ENCODE results near the gene TENT4A.
"Not testable (repeated sequence)": the region's sequence is repeated elsewhere in the genome, so short reads cannot be mapped to it uniquely, and the experiment has no call there.

The TENT4A gene

DNA sequence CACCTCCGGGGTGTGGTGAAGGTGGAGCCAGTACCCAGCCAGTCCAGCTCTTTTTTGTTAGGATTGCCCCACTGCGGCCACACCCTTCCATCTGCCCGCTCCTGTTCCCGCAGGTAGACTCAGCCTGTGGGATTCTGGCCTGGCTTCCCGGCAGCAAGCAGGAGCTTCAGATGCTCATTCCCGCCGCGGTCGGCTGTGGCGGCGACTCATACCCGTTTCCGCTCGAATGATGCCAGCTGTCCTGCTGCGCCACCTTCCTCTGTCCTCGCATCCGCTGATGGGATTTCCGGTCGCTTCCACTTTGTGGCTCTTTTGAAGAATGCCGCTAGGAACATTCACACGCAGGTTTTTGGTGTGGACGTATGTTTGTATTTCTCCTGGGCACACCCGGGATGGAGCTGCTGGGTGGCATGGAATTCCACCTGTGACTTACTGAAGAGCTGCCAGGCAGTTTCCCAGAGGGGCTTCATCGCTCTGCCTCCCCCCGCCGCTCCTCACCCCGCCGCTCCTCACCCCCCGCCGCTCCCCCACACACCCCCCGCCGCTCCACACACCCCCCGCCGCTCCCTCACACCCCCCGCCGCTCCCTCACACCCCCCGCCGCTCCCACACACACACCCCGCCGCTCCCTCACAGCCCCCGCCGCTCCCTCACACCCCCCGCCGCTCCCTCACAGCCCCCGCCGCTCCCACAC is 60.3 kb downstream of the TENT4A start:
- Histone ChIP-seq H3K4me2 (ENCODE audit: low read length) (no peak overlapping the region), H3K4ac (ENCODE audit: low read depth, low read length) (no peak overlapping the region), H2BK120ac (ENCODE audit: low read depth, low read length) (no peak overlapping the region), H3K79me2 (ENCODE audit: control insufficient read depth, insufficient read depth, low read length) (no peaks in the 10 kb centered on the region), H3K36me3 (ENCODE audit: control insufficient read depth, insufficient read depth, low read length) (no peaks in the 10 kb centered on the region), H4K5ac (ENCODE audit: low read length) (no peak overlapping the region), H3K56ac (ENCODE audit: low read length) (no peak overlapping the region), H3K18ac (ENCODE audit: low read length) (no peak overlapping the region), H2BK5ac (ENCODE audit: low read length) (no peak overlapping the region), H3K4me3 (ENCODE audit: low read length) (no peak overlapping the region), H2AK5ac (ENCODE audit: low read length) (no peak overlapping the region), H3K9ac (ENCODE audit: low read length) (no peak overlapping the region), H3K79me1 (ENCODE audit: low read length) (no peaks in the 10 kb centered on the region), H4K8ac (ENCODE audit: low read depth, low read length) (no peak overlapping the region), H3K27me3 (ENCODE audit: insufficient read depth, low read length, poor library complexity) (no peaks in the 10 kb centered on the region), H2BK15ac (replicated peaks; ENCODE audit: low read depth) (no peak overlapping the region), H3K23ac (ENCODE audit: low read length) (no peak overlapping the region), H3K4me1 (ENCODE audit: control insufficient read depth, low read depth, low read length) (no peaks in the 10 kb centered on the region), H3K27ac (ENCODE audit: low read depth, low read length) (no peak overlapping the region)
- WGBS (ENCODE audit: extremely low coverage, insufficient coverage, low lambda C conversion rate): no CpG with 5 or more reads among the region's 46 CpGs
- DNase-seq: no peak

DNA sequence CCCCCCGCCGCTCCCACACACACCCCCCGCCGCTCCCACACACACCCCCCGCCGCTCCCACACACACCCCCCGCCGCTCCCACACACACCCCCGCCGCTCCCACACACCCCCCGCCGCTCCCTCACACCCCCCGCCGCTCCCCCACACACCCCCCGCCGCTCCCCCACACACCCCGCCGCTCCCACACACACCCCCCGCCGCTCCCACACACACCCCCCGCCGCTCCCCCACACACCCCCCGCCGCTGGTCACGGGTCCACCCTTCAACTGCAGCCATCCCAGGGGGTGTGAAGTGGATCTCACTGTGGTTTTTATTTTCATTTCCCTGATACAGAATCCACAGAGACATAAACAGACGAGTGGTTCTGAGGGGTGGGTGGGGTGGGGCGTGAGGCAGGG is 61.0 kb downstream of the TENT4A start:
- not testable (repeated sequence) for DNase-seq

GRCh38 chr5:6774721-6775204 is 61.5 kb downstream of the TENT4A start:
- Histone ChIP-seq H3K18ac (ENCODE audit: low read length) (no peak overlapping the region), H3K56ac (ENCODE audit: low read length) (no peak overlapping the region), H3K4me3 (ENCODE audit: low read length) (no peak overlapping the region), H3K36me3 (ENCODE audit: control insufficient read depth, insufficient read depth, low read length) (no peaks in the 10 kb centered on the region), H2BK5ac (ENCODE audit: low read length) (no peak overlapping the region), H4K8ac (ENCODE audit: low read depth, low read length) (no peak overlapping the region), H3K4me2 (ENCODE audit: low read length) (no peak overlapping the region), H3K79me1 (ENCODE audit: low read length) (no peaks in the 10 kb centered on the region), H2BK15ac (replicated peaks; ENCODE audit: low read depth) (no peak overlapping the region), H2AK5ac (ENCODE audit: low read length) (no peak overlapping the region), H3K9ac (ENCODE audit: low read length) (no peak overlapping the region), H3K79me2 (ENCODE audit: control insufficient read depth, insufficient read depth, low read length) (no peaks in the 10 kb centered on the region), H3K23ac (ENCODE audit: low read length) (no peak overlapping the region), H2BK120ac (ENCODE audit: low read depth, low read length) (no peak overlapping the region), H4K5ac (ENCODE audit: low read length) (no peak overlapping the region), H3K27ac (ENCODE audit: low read depth, low read length) (no peak overlapping the region), H3K4ac (ENCODE audit: low read depth, low read length) (no peak overlapping the region), H3K27me3 (ENCODE audit: insufficient read depth, low read length, poor library complexity) (no peaks in the 10 kb centered on the region), H3K4me1 (ENCODE audit: control insufficient read depth, low read depth, low read length) (no peaks in the 10 kb centered on the region)
- no CpG with 5 or more reads among the region's 15 CpGs for WGBS (ENCODE audit: extremely low coverage, insufficient coverage, low lambda C conversion rate)
- no peak for DNase-seq

More for the DNA sequence above, 61.0 kb downstream of the TENT4A start:
- H4K8ac ChIP-seq (ENCODE audit: low read depth, low read length); H3K79me1 ChIP-seq (ENCODE audit: low read length); H4K5ac ChIP-seq (ENCODE audit: low read length); H2BK5ac ChIP-seq (ENCODE audit: low read length); H3K4me2 ChIP-seq (ENCODE audit: low read length); H3K56ac ChIP-seq (ENCODE audit: low read length); H3K4me3 ChIP-seq (ENCODE audit: low read length); H3K23ac ChIP-seq (ENCODE audit: low read length); H3K79me2 ChIP-seq (ENCODE audit: control insufficient read depth, insufficient read depth, low read length); H3K4me1 ChIP-seq (ENCODE audit: control insufficient read depth, low read depth, low read length); H3K36me3 ChIP-seq (ENCODE audit: control insufficient read depth, insufficient read depth, low read length); H3K27me3 ChIP-seq (ENCODE audit: insufficient read depth, low read length, poor library complexity); H2AK5ac ChIP-seq (ENCODE audit: low read length); H3K4ac ChIP-seq (ENCODE audit: low read depth, low read length); H3K18ac ChIP-seq (ENCODE audit: low read length); H3K9ac ChIP-seq (ENCODE audit: low read length); H3K27ac ChIP-seq (ENCODE audit: low read depth, low read length); H2BK120ac ChIP-seq (ENCODE audit: low read depth, low read length); H2BK15ac ChIP-seq (replicated peaks; ENCODE audit: low read depth): not testable (repeated sequence)
- no CpG with 5 or more reads among the region's 27 CpGs for WGBS (ENCODE audit: extremely low coverage, insufficient coverage, low lambda C conversion rate)

- H2BK5ac ChIP-seq (ENCODE audit: low read length): no peak overlapping the region
- no peak overlapping the region for H3K27ac ChIP-seq (ENCODE audit: low read depth, low read length)
- no peak overlapping the region for H4K8ac ChIP-seq (ENCODE audit: low read depth, low read length)
- no peaks in the 10 kb centered on the region for H3K27me3 ChIP-seq (ENCODE audit: insufficient read depth, low read length, poor library complexity)
- no peak overlapping the region for H2AK5ac ChIP-seq (ENCODE audit: low read length)
- no peak overlapping the region for H3K9ac ChIP-seq (ENCODE audit: low read length)
- H3K56ac ChIP-seq (ENCODE audit: low read length): no peak overlapping the region
- no peak for DNase-seq
- no peaks in the 10 kb centered on the region for H3K79me2 ChIP-seq (ENCODE audit: control insufficient read depth, insufficient read depth, low read length)
- H3K36me3 ChIP-seq (ENCODE audit: control insufficient read depth, insufficient read depth, low read length): no peaks in the 10 kb centered on the region
- H3K18ac ChIP-seq (ENCODE audit: low read length): no peak overlapping the region
- H3K4me1 ChIP-seq (ENCODE audit: control insufficient read depth, low read depth, low read length): no peaks in the 10 kb centered on the region
- H4K5ac ChIP-seq (ENCODE audit: low read length): no peak overlapping the region
- no peak overlapping the region for H2BK120ac ChIP-seq (ENCODE audit: low read depth, low read length)
- H2BK15ac ChIP-seq (replicated peaks; ENCODE audit: low read depth): no peak overlapping the region
- H3K23ac ChIP-seq (ENCODE audit: low read length): no peak overlapping the region
- no peak overlapping the region for H3K4ac ChIP-seq (ENCODE audit: low read depth, low read length)
- no peak overlapping the region for H3K4me2 ChIP-seq (ENCODE audit: low read length)
- H3K4me3 ChIP-seq (ENCODE audit: low read length): no peak overlapping the region
- WGBS (ENCODE audit: extremely low coverage, insufficient coverage, low lambda C conversion rate): no CpG with 5 or more reads among the region's 17 CpGs
- H3K79me1 ChIP-seq (ENCODE audit: low read length): no peaks in the 10 kb centered on the region
Observed at GRCh38 chr5:6775571-6775970, 62.3 kb downstream of the TENT4A start.

DNA sequence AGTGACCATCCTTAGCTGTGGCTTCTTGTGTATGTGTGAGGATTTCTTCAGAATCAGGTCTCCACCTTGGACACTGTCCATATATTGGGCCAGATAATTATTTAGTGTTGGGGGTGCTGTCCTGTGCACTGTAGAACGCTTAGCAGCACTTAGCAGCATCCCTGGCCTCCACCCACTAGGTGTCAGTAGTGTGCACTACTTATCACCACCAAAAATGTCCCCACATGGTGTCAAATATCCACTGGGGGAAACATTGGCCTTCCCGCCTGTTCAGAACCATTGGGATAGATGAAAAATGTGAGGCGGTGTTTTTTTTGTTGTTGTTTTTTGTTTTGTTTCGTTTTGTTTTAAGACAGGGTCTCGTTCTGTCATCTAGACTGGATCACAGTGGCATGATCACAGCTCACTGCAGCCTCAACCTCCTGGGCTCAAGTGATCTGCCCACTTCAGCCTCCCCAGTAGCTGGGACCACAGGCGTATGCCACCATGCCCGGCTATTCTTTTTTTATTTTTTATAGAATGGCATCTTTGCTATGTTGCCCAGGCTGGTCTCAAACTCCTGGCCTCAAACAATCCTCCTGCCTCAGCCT is 67.7 kb downstream of the TENT4A start:
- Histone ChIP-seq H3K36me3 (ENCODE audit: control insufficient read depth, insufficient read depth, low read length) (no peaks in the 10 kb centered on the region), H3K27me3 (ENCODE audit: insufficient read depth, low read length, poor library complexity) (no peaks in the 10 kb centered on the region), H3K4me3 (ENCODE audit: low read length) (no peak overlapping the region), H3K18ac (ENCODE audit: low read length) (no peak overlapping the region), H3K56ac (ENCODE audit: low read length) (no peak overlapping the region), H3K27ac (ENCODE audit: low read depth, low read length) (no peak overlapping the region), H3K4me1 (ENCODE audit: control insufficient read depth, low read depth, low read length) (no peaks in the 10 kb centered on the region), H3K79me1 (ENCODE audit: low read length) (no peaks in the 10 kb centered on the region), H3K4me2 (ENCODE audit: low read length) (no peak overlapping the region), H2AK5ac (ENCODE audit: low read length) (no peak overlapping the region), H3K9ac (ENCODE audit: low read length) (no peak overlapping the region), H3K79me2 (ENCODE audit: control insufficient read depth, insufficient read depth, low read length) (no peaks in the 10 kb centered on the region), H2BK15ac (replicated peaks; ENCODE audit: low read depth) (no peak overlapping the region), H4K8ac (ENCODE audit: low read depth, low read length) (no peak overlapping the region), H4K5ac (ENCODE audit: low read length) (no peak overlapping the region), H2BK120ac (ENCODE audit: low read depth, low read length) (no peak overlapping the region), H3K4ac (ENCODE audit: low read depth, low read length) (no peak overlapping the region), H3K23ac (ENCODE audit: low read length) (no peak overlapping the region), H2BK5ac (ENCODE audit: low read length) (no peak overlapping the region)
- no CpG with 5 or more reads among the region's 7 CpGs for WGBS (ENCODE audit: extremely low coverage, insufficient coverage, low lambda C conversion rate)
- peak; percentile 51 for DNase-seq

Measured in mesendoderm (in vitro differentiated cells).